Loucy (cell line): Measurements from ENCODE around the gene PPP1R12B.
"Not testable (repeated sequence)": the region's sequence is repeated elsewhere in the genome, so short reads cannot be mapped to it uniquely, and the experiment has no call there.

Source experiments
- H2AFZ ChIP-seq: fragments of 200-600 bp; sonication (generic); 2 replicates; pipeline ENCODE4 v1.6.0; 2016; ENCODE audit warnings: antibody characterized with exemption, mild to moderate bottlenecking, low read length, moderate library complexity
- H3F3A ChIP-seq: fragments of 200-600 bp; 2 replicates; pipeline ENCODE4 v1.6.0; 2016; ENCODE audit warnings: antibody characterized with exemption, low read depth, mild to moderate bottlenecking
- H3K27me3 ChIP-seq: fragments of 200-600 bp; sonication (generic); 2 replicates; pipeline ENCODE4 v1.6.1; 2014; ENCODE audit warnings: low read length, mild to moderate bottlenecking; ENCODE audit not compliant: insufficient read depth, poor library complexity, severe bottlenecking
- H3K36me3 ChIP-seq: fragments of 200-600 bp; sonication (generic); 2 replicates; pipeline ENCODE4 v1.6.1; 2016; ENCODE audit warnings: low read length; ENCODE audit not compliant: insufficient read depth
- H3K4me1 ChIP-seq: fragments of 200-600 bp; sonication (generic); 2 replicates; pipeline ENCODE4 v1.5.1; 2014; ENCODE audit warnings: low read length, mild to moderate bottlenecking; ENCODE audit not compliant: insufficient read depth, poor library complexity, severe bottlenecking
- H3K4me2 ChIP-seq: fragments of 200-600 bp; sonication (generic); 2 replicates; pipeline ENCODE4 v1.6.0; 2014; ENCODE audit warnings: antibody characterized with exemption, low read length, low read depth, mild to moderate bottlenecking; ENCODE audit not compliant: poor library complexity, severe bottlenecking
- H3K4me3 ChIP-seq: fragments of 200-600 bp; sonication (generic); 2 replicates; pipeline ENCODE4 v1.5.1; 2014; ENCODE audit warnings: low read length, mild to moderate bottlenecking, mixed read lengths; ENCODE audit not compliant: poor library complexity, severe bottlenecking
- H3K79me2 ChIP-seq: fragments of 200-600 bp; sonication (generic); 2 replicates; pipeline ENCODE4 v1.6.1; 2014; ENCODE audit warnings: low read length; ENCODE audit not compliant: insufficient read depth
- H3K9ac ChIP-seq: fragments of 200-600 bp; sonication (generic); 2 replicates; pipeline ENCODE4 v1.6.0; 2014; ENCODE audit warnings: mild to moderate bottlenecking, low read depth, low read length, moderate library complexity; ENCODE audit not compliant: poor library complexity, severe bottlenecking
- H3K9me2 ChIP-seq: fragments of 200-600 bp; sonication (generic); replicated peaks from 2 replicates; pipeline ENCODE4 v1.6.1; 2016; ENCODE audit warnings: low read depth, low read length, mixed read lengths
- H3K9me3 ChIP-seq: fragments of 200-600 bp; sonication (generic); 2 replicates; pipeline ENCODE4 v1.6.1; 2014; ENCODE audit warnings: mild to moderate bottlenecking, antibody characterized with exemption, low read length, low read depth; ENCODE audit not compliant: insufficient read depth
- H4K20me1 ChIP-seq: fragments of 200-600 bp; sonication (generic); 2 replicates; pipeline ENCODE4 v1.6.0; 2014; ENCODE audit warnings: antibody characterized with exemption, low read length, mild to moderate bottlenecking; ENCODE audit not compliant: insufficient read depth, poor library complexity, severe bottlenecking
- CTCF ChIP-seq: fragments of 200-600 bp; sonication (generic); conservative IDR thresholded peaks from 2 replicates; pipeline ENCODE4 v1.5.1; 2014; ENCODE audit warnings: mild to moderate bottlenecking, antibody characterized with exemption, low read length
- EZH2phosphoT487 ChIP-seq: fragments of 200-600 bp; IDR thresholded peaks from 2 replicates; pipeline ENCODE4 v1.6.1; 2018; ENCODE audit warnings: antibody characterized with exemption, mild to moderate bottlenecking, moderate library complexity, borderline replicate concordance

The PPP1R12B gene

GRCh38 chr1:202557662-202558061 is 209.2 kb downstream of the PPP1R12B start:
- not testable (repeated sequence) for H2AFZ ChIP-seq, H3K9me3 ChIP-seq, H3F3A ChIP-seq, H3K4me3 ChIP-seq, H3K79me2 ChIP-seq, H3K9me2 ChIP-seq, H3K27me3 ChIP-seq, H3K36me3 ChIP-seq, H3K9ac ChIP-seq, H4K20me1 ChIP-seq, H3K4me2 ChIP-seq
- peaks cover 16% of the 10 kb centered on the region for H3K4me1 ChIP-seq

- H3K4me2 ChIP-seq = no peak overlapping the region
- H2AFZ ChIP-seq = no peak overlapping the region
- no peak overlapping the region for H3K4me3 ChIP-seq
- no peaks in the 10 kb centered on the region for H3K9me3 ChIP-seq
- H3K36me3 ChIP-seq = no peaks in the 10 kb centered on the region
- peaks cover 11% of the 10 kb centered on the region for H3K4me1 ChIP-seq
- no peak overlapping the region for H3K9ac ChIP-seq
- no peaks in the 10 kb centered on the region for H4K20me1 ChIP-seq
- no peaks in the 10 kb centered on the region for H3K27me3 ChIP-seq
- TF ChIP-seq CTCF = no peak
- TF ChIP-seq EZH2phosphoT487 = no peak
- no peaks in the 10 kb centered on the region for H3F3A ChIP-seq
- no peaks in the 10 kb centered on the region for H3K9me2 ChIP-seq
- no peaks in the 10 kb centered on the region for H3K79me2 ChIP-seq
These were observed 212.7 kb downstream of the PPP1R12B start for GRCh38 chr1:202561240-202561639.

GRCh38 chr1:202561726-202562443 is 213.4 kb downstream of the PPP1R12B start:
- Histone ChIP-seq H4K20me1 (no peaks in the 10 kb centered on the region), H3K27me3 (no peaks in the 10 kb centered on the region), H3K79me2 (no peaks in the 10 kb centered on the region), H3K9ac (no peak overlapping the region), H3K4me3 (no peak overlapping the region), H2AFZ (no peak overlapping the region), H3K4me1 (peaks cover 15% of the 10 kb centered on the region), H3K36me3 (no peaks in the 10 kb centered on the region), H3F3A (no peaks in the 10 kb centered on the region), H3K9me3 (no peaks in the 10 kb centered on the region), H3K4me2 (no peak overlapping the region), H3K9me2 (no peaks in the 10 kb centered on the region)
- TF ChIP-seq EZH2phosphoT487 (no peak), CTCF (0 out of 2 replicates have a peak, but pooled peaks have one; percentile 21)
